Fibroblast of skin of right biceps (primary cell): ENCODE results near the gene ACP6.
"Not testable (repeated sequence)": the region's sequence is repeated elsewhere in the genome, so short reads cannot be mapped to it uniquely, and the experiment has no call there.

ENCODE experiments used
- DNase-seq: peaks from one replicate; pipeline ENCODE4 v3.0.0-alpha.2; 2013

The ACP6 gene

GRCh38 chr1:147618771-147619170 is 51.6 kb downstream of the ACP6 start:
- no peak for DNase-seq

- DNase-seq, result no peak
These were observed 52.2 kb downstream of the ACP6 start for GRCh38 chr1:147618077-147618569.

GRCh38 chr1:147614966-147615365 is 55.4 kb downstream of the ACP6 start:
- not testable (repeated sequence) for DNase-seq

GRCh38 chr1:147613506-147613905 is 56.8 kb downstream of the ACP6 start:
- peak; percentile 10 for DNase-seq

GRCh38 chr1:147612366-147612765 is 58.0 kb downstream of the ACP6 start:
- DNase-seq, result no peak

- DNase-seq, result no peak
These were observed 58.7 kb downstream of the ACP6 start for GRCh38 chr1:147611586-147611985.

- no peak for DNase-seq
These were observed 59.3 kb downstream of the ACP6 start for GRCh38 chr1:147611021-147611426.

- DNase-seq, result no peak
These were observed 61.0 kb downstream of the ACP6 start for GRCh38 chr1:147609358-147609757.

- DNase-seq, result no peak
These were observed 61.7 kb downstream of the ACP6 start for GRCh38 chr1:147608596-147608995.

GRCh38 chr1:147605591-147605990 is 64.7 kb downstream of the ACP6 start:
- peak; percentile 6 for DNase-seq

- DNase-seq, result no peak
These were observed 66.3 kb downstream of the ACP6 start for GRCh38 chr1:147603986-147604385.

- peak; percentile 57 for DNase-seq
These were observed 69.9 kb downstream of the ACP6 start for GRCh38 chr1:147600119-147601111.

- peak; percentile 96 for DNase-seq
These were observed 70.8 kb downstream of the ACP6 start for GRCh38 chr1:147599362-147600118.

GRCh38 chr1:147598621-147599361 is 71.5 kb downstream of the ACP6 start:
- peak; percentile 24 for DNase-seq

- no peak for DNase-seq
These were observed 73.3 kb downstream of the ACP6 start for GRCh38 chr1:147597010-147597409.
